HepG2 (cell line): ENCODE data around the gene MICAL3. TPM values are rescaled to one million over a fixed set of nuclear protein-coding genes. Genes with fewer than 3 reads are reported as not detected.

Source experiments
- ASH2L ChIP-seq: fragments of 300-600, 200-600 bp; sonication (generic); IDR thresholded peaks from 2 replicates; pipeline ENCODE4 v1.7.0; 2017; ENCODE audit warnings: low read depth, mild to moderate bottlenecking, moderate library complexity, mixed read lengths, low read length; ENCODE audit not compliant: insufficient read length
- DNMT3B ChIP-seq: conservative IDR thresholded peaks from 2 replicates; pipeline ENCODE4 v1.6.1; 2016; ENCODE audit warnings: missing biosample characterization, control low read depth
- FLYWCH1 ChIP-seq: sonication (generic); formaldehyde crosslinking; IDR thresholded peaks from 2 replicates; pipeline ENCODE4 v1.8.1; 2023; ENCODE audit warnings: mild to moderate bottlenecking, missing genetic modification reagents
- FOXA1 ChIP-seq, 2 experiments: fragments of 450-650 bp in 1 of 2; sonication (generic) in 1 of 2; formaldehyde crosslinking in 1 of 2; IDR thresholded peaks; 2 replicates each; pipeline versions ENCODE4 v1.4.0 to v1.6.1; 2016 to 2020; ENCODE audit warnings: missing genetic modification reagents in 1 of 2
- GTF2F1 ChIP-seq: fragments of 150-350 bp; IDR thresholded peaks from 2 replicates; pipeline ENCODE4 v1.6.1; 2014; ENCODE audit warnings: low read length
- GTF3A ChIP-seq: sonication (generic); formaldehyde crosslinking; conservative IDR thresholded peaks from 2 replicates; pipeline ENCODE4 v1.4.0; 2020; ENCODE audit warnings: mild to moderate bottlenecking, missing genetic modification reagents
- JARID2 ChIP-seq: sonication (generic); formaldehyde crosslinking; IDR thresholded peaks from 2 replicates; pipeline ENCODE4 v1.8.1; 2023; ENCODE audit warnings: missing genetic modification reagents, inconsistent platforms; ENCODE audit not compliant: insufficient replicate concordance
- PLRG1 ChIP-seq: fragments of 450-650 bp; conservative IDR thresholded peaks from 2 replicates; pipeline ENCODE4 v1.6.1; 2016
- SAFB2 ChIP-seq: sonication (generic); formaldehyde crosslinking; IDR thresholded peaks from 2 replicates; pipeline ENCODE4 v1.5.1; 2020; ENCODE audit warnings: missing genetic modification reagents, low read depth, mild to moderate bottlenecking, borderline replicate concordance
- SNAI1 ChIP-seq: sonication (generic); formaldehyde crosslinking; IDR thresholded peaks from 2 replicates; pipeline ENCODE4 v1.5.0; 2020; ENCODE audit warnings: mild to moderate bottlenecking, missing genetic modification reagents, borderline replicate concordance
- SUZ12 ChIP-seq: fragments of 150-350 bp; IDR thresholded peaks from 2 replicates; pipeline ENCODE4 v1.6.1; 2014; ENCODE audit warnings: low read depth, low read length
- ZFY ChIP-seq: sonication (generic); formaldehyde crosslinking; IDR thresholded peaks from 2 replicates; pipeline ENCODE4 v1.4.0; 2020; ENCODE audit warnings: missing genetic modification reagents
- ZNF12 ChIP-seq: sonication (generic); formaldehyde crosslinking; IDR thresholded peaks from 2 replicates; pipeline ENCODE4 v1.5.0; 2020; ENCODE audit warnings: missing genetic modification reagents
- ZNF33B ChIP-seq: sonication (generic); formaldehyde crosslinking; IDR thresholded peaks from 2 replicates; pipeline ENCODE4 v1.5.1; 2020; ENCODE audit warnings: mild to moderate bottlenecking, missing genetic modification reagents
- ZNF775 ChIP-seq: sonication (generic); formaldehyde crosslinking; IDR thresholded peaks from 2 replicates; pipeline ENCODE4 v1.4.0; 2020; ENCODE audit warnings: missing genetic modification reagents, mild to moderate bottlenecking, moderate library complexity, borderline replicate concordance
- polyA plus RNA-seq, 8 experiments: library from polyadenylated mRNA; depleted of rRNA in 3 of 8; stranded (reverse) in 7 of 8; unstranded in 1 of 8; fragments of >200 nt; fragmentation: Illumina TruSeq in 4 of 8; extraction: Trizol in 4 of 8; gene quantifications; 2 replicates each; pipeline versions ENCODE4 v1.2.1 to v1.2.3, GENCODE V29; 2011 to 2016; ENCODE audit warnings: low read depth in 4 of 8, missing spikeins in 1 of 8, mixed read lengths in 1 of 8; ENCODE audit not compliant: insufficient read depth in 1 of 8
- total RNA-seq, 5 experiments: library from RNA; depleted of rRNA; stranded (reverse); fragments of >200 nt; fragmentation: Illumina TruSeq; extraction: Trizol; gene quantifications; 2 replicates each; pipeline ENCODE4 v1.2.3, GENCODE V29; 2016; ENCODE audit warnings: low read depth in 1 of 5
- TF ChIP-seq, protein P1 (sequence below): sonication (generic); formaldehyde crosslinking; IDR thresholded peaks from 2 replicates; pipeline ENCODE4 v1.5.1; 2020; ENCODE audit warnings: missing genetic modification reagents, mild to moderate bottlenecking, borderline replicate concordance
- TF ChIP-seq, protein P2 (sequence below): sonication (generic); formaldehyde crosslinking; IDR thresholded peaks from 2 replicates; pipeline ENCODE4 v1.5.1; 2020; ENCODE audit warnings: missing genetic modification reagents, mild to moderate bottlenecking, borderline replicate concordance
- TF ChIP-seq, protein P3 (sequence below): sonication (generic); formaldehyde crosslinking; IDR thresholded peaks from 2 replicates; pipeline ENCODE4 v1.8.1; 2023; ENCODE audit warnings: mild to moderate bottlenecking, missing genetic modification reagents, borderline replicate concordance
- TF ChIP-seq, protein P4 (sequence below): sonication (generic); formaldehyde crosslinking; IDR thresholded peaks from 2 replicates; pipeline ENCODE4 v1.4.0; 2020; ENCODE audit warnings: missing genetic modification reagents, mild to moderate bottlenecking, borderline replicate concordance
- TF ChIP-seq, protein P5 (sequence below): sonication (generic); formaldehyde crosslinking; IDR thresholded peaks from 2 replicates; pipeline ENCODE4 v1.5.1; 2020; ENCODE audit warnings: missing genetic modification reagents, mild to moderate bottlenecking, borderline replicate concordance

The MICAL3 gene
- total and polyA plus RNA-seq, 2 of the 13 experiments (the other 11 are each of a cell fraction or from before 2014, with no cell fraction given) = 5.3 to 12.5 TPM

DNA sequence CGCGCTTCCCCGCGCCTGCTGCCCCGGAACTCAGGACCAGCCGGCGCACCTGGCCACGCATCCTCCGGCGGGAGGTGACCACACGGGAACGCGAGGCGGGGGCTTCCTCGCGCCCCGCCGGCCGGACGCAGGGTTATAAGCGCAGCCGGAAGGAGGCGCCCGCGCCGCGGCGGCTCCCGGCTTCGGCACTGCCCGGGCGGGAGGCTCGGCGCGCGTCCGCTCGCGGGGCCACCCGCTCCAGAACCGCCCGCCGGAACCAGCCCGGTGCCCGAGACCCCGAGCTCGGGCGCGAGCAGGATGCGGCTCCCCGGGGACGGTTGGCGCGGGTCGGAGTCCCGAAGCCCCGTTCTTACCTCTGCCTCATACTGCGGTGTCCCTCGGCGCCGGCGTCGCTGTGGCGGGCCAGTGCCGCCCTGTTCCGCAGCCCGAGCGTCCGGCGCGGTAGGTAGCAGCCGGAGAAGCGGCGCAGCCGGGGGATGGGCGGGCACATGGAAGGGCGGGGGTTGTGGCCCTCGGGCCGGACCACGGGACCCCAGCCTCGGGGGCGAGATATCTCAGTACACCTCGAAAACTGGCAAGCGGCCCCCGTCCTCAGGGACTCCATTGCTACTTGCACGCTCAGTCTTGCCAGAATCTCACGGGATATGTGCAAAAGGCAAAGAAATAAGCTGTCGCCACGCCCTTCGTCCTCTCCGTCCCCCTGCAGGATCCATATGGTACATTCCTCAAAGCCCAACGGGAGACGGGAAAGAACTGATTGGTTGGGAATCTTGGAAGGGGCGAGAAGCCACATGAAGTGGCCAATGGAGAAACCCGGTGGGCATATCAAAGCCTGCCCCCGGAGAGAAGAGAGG is 23.1 kb downstream of the MICAL3 start (continued):
- TF ChIP-seq ZFY (CRISPR knock-in tag) = peak; percentile 60; the same call in 1 of the 2 replicates
- TF ChIP-seq PLRG1 = no peak
- no peak; the same call in 1 of the 2 replicates for TF ChIP-seq ZNF12 (CRISPR knock-in tag)
- TF ChIP-seq, protein P1, sequence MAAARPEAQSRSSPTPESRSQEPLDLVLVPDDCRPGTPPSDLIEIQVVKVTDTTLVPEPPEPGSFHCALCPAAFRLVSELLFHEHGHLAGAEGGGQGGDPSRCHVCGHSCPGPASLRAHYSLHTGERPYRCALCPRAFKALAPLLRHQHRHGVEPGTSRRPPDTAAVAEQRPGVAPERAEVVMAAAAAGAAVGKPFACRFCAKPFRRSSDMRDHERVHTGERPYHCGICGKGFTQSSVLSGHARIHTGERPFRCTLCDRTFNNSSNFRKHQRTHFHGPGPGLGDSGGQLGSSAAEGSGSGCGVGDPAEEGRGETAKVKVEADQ (CRISPR knock-in tag) = peak; percentile 100
- TF ChIP-seq FLYWCH1 (CRISPR knock-in tag) = no peak
- TF ChIP-seq, protein P2, sequence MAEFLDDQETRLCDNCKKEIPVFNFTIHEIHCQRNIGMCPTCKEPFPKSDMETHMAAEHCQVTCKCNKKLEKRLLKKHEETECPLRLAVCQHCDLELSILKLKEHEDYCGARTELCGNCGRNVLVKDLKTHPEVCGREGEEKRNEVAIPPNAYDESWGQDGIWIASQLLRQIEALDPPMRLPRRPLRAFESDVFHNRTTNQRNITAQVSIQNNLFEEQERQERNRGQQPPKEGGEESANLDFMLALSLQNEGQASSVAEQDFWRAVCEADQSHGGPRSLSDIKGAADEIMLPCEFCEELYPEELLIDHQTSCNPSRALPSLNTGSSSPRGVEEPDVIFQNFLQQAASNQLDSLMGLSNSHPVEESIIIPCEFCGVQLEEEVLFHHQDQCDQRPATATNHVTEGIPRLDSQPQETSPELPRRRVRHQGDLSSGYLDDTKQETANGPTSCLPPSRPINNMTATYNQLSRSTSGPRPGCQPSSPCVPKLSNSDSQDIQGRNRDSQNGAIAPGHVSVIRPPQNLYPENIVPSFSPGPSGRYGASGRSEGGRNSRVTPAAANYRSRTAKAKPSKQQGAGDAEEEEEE (CRISPR knock-in tag) = no peak
- no peak for TF ChIP-seq SUZ12
- TF ChIP-seq DNMT3B (CRISPR knock-in tag) = no peak
- no peak for TF ChIP-seq JARID2 (CRISPR knock-in tag)
- TF ChIP-seq SAFB2 (CRISPR knock-in tag) = peak; percentile 43; the same call in 1 of the 2 replicates
- TF ChIP-seq, protein P3, sequence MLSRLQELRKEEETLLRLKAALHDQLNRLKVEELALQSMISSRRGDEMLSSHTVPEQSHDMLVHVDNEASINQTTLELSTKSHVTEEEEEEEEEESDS = no peak
- TF ChIP-seq, protein P4, sequence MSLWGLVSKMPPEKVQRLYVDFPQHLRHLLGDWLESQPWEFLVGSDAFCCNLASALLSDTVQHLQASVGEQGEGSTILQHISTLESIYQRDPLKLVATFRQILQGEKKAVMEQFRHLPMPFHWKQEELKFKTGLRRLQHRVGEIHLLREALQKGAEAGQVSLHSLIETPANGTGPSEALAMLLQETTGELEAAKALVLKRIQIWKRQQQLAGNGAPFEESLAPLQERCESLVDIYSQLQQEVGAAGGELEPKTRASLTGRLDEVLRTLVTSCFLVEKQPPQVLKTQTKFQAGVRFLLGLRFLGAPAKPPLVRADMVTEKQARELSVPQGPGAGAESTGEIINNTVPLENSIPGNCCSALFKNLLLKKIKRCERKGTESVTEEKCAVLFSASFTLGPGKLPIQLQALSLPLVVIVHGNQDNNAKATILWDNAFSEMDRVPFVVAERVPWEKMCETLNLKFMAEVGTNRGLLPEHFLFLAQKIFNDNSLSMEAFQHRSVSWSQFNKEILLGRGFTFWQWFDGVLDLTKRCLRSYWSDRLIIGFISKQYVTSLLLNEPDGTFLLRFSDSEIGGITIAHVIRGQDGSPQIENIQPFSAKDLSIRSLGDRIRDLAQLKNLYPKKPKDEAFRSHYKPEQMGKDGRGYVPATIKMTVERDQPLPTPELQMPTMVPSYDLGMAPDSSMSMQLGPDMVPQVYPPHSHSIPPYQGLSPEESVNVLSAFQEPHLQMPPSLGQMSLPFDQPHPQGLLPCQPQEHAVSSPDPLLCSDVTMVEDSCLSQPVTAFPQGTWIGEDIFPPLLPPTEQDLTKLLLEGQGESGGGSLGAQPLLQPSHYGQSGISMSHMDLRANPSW (CRISPR knock-in tag) = 0 out of 2 replicates have a peak, but pooled peaks have one; percentile 57
- TF ChIP-seq ZNF33B (CRISPR knock-in tag) = 0 out of 2 replicates have a peak, but pooled peaks have one; percentile 29
- TF ChIP-seq GTF3A (CRISPR knock-in tag) = no peak
- peak; percentile 60 for TF ChIP-seq ASH2L
- TF ChIP-seq SNAI1 = no peak
- TF ChIP-seq ZNF775 = no peak
- TF ChIP-seq GTF2F1 = no peak
- TF ChIP-seq, protein P5, sequence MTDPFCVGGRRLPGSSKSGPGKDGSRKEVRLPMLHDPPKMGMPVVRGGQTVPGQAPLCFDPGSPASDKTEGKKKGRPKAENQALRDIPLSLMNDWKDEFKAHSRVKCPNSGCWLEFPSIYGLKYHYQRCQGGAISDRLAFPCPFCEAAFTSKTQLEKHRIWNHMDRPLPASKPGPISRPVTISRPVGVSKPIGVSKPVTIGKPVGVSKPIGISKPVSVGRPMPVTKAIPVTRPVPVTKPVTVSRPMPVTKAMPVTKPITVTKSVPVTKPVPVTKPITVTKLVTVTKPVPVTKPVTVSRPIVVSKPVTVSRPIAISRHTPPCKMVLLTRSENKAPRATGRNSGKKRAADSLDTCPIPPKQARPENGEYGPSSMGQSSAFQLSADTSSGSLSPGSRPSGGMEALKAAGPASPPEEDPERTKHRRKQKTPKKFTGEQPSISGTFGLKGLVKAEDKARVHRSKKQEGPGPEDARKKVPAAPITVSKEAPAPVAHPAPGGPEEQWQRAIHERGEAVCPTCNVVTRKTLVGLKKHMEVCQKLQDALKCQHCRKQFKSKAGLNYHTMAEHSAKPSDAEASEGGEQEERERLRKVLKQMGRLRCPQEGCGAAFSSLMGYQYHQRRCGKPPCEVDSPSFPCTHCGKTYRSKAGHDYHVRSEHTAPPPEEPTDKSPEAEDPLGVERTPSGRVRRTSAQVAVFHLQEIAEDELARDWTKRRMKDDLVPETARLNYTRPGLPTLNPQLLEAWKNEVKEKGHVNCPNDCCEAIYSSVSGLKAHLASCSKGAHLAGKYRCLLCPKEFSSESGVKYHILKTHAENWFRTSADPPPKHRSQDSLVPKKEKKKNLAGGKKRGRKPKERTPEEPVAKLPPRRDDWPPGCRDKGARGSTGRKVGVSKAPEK = no peak
- TF ChIP-seq FOXA1 (IDR thresholded peaks at IDR 0.05) = no peak
- 0 out of 2 replicates have a peak, but pooled peaks have one; percentile 2 for TF ChIP-seq FOXA1 (CRISPR knock-in tag; IDR thresholded peaks at IDR 0.05)
